CD4-positive, alpha-beta T cell treated with Interleukin-2 at 100 ng/mL for 4 hours (primary cell): Measurements from ENCODE around the gene PLCD1.
A peak's percentile ranks its signal among the peaks of the same experiment; 100 is the strongest.
"Not testable (repeated sequence)": the region's sequence is repeated elsewhere in the genome, so short reads cannot be mapped to it uniquely, and the experiment has no call there.

ENCODE experiments used
- DNase-seq: peaks from one replicate; pipeline ENCODE4 v3.0.0-alpha.2; 2020; ENCODE audit warnings: low spot score

PLCD1 gene

GRCh38 chr3:38000242-38000916 lies 29.1 kb downstream of the PLCD1 start:
- DNase-seq, result no peak

- DNase-seq, result no peak
Measured at GRCh38 chr3:37999836-38000235, 29.6 kb downstream of the PLCD1 start.

- no peak for DNase-seq
Measured at GRCh38 chr3:37997791-37998370, 31.6 kb downstream of the PLCD1 start.

- no peak for DNase-seq
Measured at GRCh38 chr3:37997342-37997741, 32.1 kb downstream of the PLCD1 start.

- peak; percentile 91 for DNase-seq
Measured at GRCh38 chr3:37996785-37997301, 32.6 kb downstream of the PLCD1 start.

GRCh38 chr3:37995652-37996641 lies 33.5 kb downstream of the PLCD1 start:
- DNase-seq, result no peak

- no peak for DNase-seq
Measured at GRCh38 chr3:37994639-37994972, 34.8 kb downstream of the PLCD1 start.

- DNase-seq, result peak; percentile 51
Measured at GRCh38 chr3:37993820-37994638, 35.4 kb downstream of the PLCD1 start.

GRCh38 chr3:37993460-37993819 lies 36.0 kb downstream of the PLCD1 start:
- DNase-seq, result no peak

GRCh38 chr3:37993067-37993455 lies 36.4 kb downstream of the PLCD1 start:
- DNase-seq, result no peak

GRCh38 chr3:37992271-37993066 lies 37.0 kb downstream of the PLCD1 start:
- no peak for DNase-seq

GRCh38 chr3:37991823-37992222 lies 37.6 kb downstream of the PLCD1 start:
- DNase-seq, result no peak

GRCh38 chr3:37991109-37991508 lies 38.3 kb downstream of the PLCD1 start:
- DNase-seq, result no peak

- DNase-seq, result no peak
Measured at GRCh38 chr3:37990527-37990926, 38.9 kb downstream of the PLCD1 start, which contains the start of gene VILL. Gene VILL (plus strand): TSS chr3:37990786. CDS start chr3:37993673, 2,887 bp downstream.

GRCh38 chr3:37989821-37990480 lies 39.5 kb downstream of the PLCD1 start:
- DNase-seq, result no peak

GRCh38 chr3:37988931-37989525 lies 40.4 kb downstream of the PLCD1 start:
- DNase-seq, result no peak

GRCh38 chr3:37988376-37988775 lies 41.1 kb downstream of the PLCD1 start:
- DNase-seq, result not testable (repeated sequence)

GRCh38 chr3:37987751-37988179 lies 41.7 kb downstream of the PLCD1 start:
- no peak for DNase-seq

GRCh38 chr3:37987315-37987697 lies 42.1 kb downstream of the PLCD1 start:
- no peak for DNase-seq
